ENCODE measurements around the gene FBXL16. TPM values are rescaled to one million over a fixed set of nuclear protein-coding genes. Genes with fewer than 3 reads are reported as not detected.
"Not testable (repeated sequence)": the region's sequence is repeated elsewhere in the genome, so short reads cannot be mapped to it uniquely, and the experiment has no call there.

FBXL16 gene
- total and polyA plus RNA-seq, 5 donors from 2014 or later = 8.5 to 18.6 (median 9.6) TPM

DNA sequence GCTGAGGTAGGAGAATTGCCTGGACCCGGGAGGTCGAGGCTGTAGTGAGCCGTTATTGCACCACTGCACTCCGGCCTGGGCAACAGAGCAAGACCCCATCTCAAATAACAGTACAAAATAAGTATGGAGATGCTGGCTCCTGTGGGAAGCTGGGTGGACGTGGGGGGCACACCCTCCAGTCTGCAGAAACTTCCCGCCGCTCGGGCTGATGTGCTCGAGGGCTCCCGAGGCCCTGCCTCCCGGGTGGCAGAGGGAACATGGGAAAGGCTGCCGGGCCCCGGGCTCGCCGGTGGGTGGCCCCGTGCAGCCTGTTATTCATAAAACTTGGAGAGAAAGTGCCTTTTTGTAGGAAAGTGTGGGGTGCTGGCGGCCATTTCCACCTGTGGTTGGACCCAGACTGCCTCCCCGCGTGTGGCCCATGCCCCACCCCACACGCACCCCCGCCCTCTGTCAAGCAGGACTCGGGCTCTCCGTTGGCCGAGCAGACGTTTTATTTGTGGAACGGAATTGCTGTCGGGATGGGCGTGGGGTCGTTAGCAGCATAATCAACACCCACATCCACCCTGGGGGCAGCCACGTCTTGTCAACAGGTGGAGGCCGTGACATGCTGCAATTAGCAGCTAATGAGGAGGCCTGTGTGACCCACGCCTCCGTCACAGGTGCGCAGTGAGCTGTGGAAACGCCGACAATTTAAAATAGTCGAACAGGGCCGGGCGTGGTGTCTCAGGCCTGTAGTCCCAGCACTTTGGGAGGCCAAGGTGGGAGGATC is 42.6 kb upstream of the FBXL16 start:
- ATAC-seq (ENCODE audit: low read depth in 2 of 2) (no peak), DNase-seq (no peak)
- no peaks in the 10 kb centered on the region for H3K4me1 Mint-ChIP-seq
- H3K27ac Mint-ChIP-seq = no peak overlapping the region
- H3K27me3 Mint-ChIP-seq = no peaks in the 10 kb centered on the region
- no peaks in the 10 kb centered on the region for H3K9me3 ChIP-seq (ENCODE audit: control insufficient read depth in 2 of 2, low read length in 2 of 2)
- H3K27me3 ChIP-seq (ENCODE audit: control insufficient read depth, insufficient read depth, low read length) = no peaks in the 10 kb centered on the region
- H3K4me3 ChIP-seq (ENCODE audit: low read depth, low read length) = no peak overlapping the region
- no peak overlapping the region for H3K4me3 Mint-ChIP-seq
- H3K27ac ChIP-seq (ENCODE audit: insufficient read depth, low read length, poor library complexity, severe bottlenecking) = no peak overlapping the region
- no peaks in the 10 kb centered on the region for H3K36me3 ChIP-seq (ENCODE audit: control insufficient read depth, insufficient read depth, low read length)
- H3K36me3 Mint-ChIP-seq = no peaks in the 10 kb centered on the region
- H3K9me3 Mint-ChIP-seq = peaks cover 0 to 2% (median 0%) of the 10 kb centered on the region in 7 donors
- H3K4me1 ChIP-seq (ENCODE audit: control insufficient read depth, insufficient read depth, low read length, poor library complexity, severe bottlenecking) = no peaks in the 10 kb centered on the region

DNA sequence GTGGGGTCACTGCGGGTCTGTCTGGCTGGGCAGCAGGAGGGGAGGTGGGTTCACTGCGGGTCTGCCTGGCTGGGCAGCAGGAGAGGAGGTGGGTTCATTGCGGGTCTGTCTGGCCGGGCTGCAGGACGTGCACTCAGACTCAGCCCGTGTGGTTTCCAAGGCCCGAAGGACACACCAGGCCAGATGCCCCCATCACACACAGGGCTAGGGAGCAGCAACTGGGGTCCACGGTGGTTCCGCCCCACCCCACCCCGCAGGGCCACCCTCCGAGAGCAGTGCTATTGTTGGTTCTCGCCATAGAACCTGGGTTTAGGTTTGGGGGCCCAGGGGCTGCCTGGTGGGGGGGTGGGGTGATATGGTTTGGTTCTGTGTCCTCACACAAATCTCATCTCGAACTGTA is 41.0 kb upstream of the FBXL16 start:
- no peaks in the 10 kb centered on the region for H3K27me3 Mint-ChIP-seq
- H3K27ac ChIP-seq (ENCODE audit: insufficient read depth, low read length, poor library complexity, severe bottlenecking) = no peak overlapping the region
- H3K4me1 ChIP-seq (ENCODE audit: control insufficient read depth, insufficient read depth, low read length, poor library complexity, severe bottlenecking) = no peaks in the 10 kb centered on the region
- H3K36me3 ChIP-seq (ENCODE audit: control insufficient read depth, insufficient read depth, low read length) = no peaks in the 10 kb centered on the region
- no peaks in the 10 kb centered on the region for H3K9me3 ChIP-seq (ENCODE audit: control insufficient read depth in 2 of 2, low read length in 2 of 2)
- H3K27ac Mint-ChIP-seq = no peak overlapping the region
- no peak overlapping the region for H3K4me3 Mint-ChIP-seq
- H3K4me1 Mint-ChIP-seq = no peaks in the 10 kb centered on the region
- ATAC-seq (ENCODE audit: low read depth in 2 of 2) = no peak
- no peak for DNase-seq
- no peaks in the 10 kb centered on the region for H3K36me3 Mint-ChIP-seq
- no peak overlapping the region for H3K4me3 ChIP-seq (ENCODE audit: low read depth, low read length)
- no peaks in the 10 kb centered on the region for H3K27me3 ChIP-seq (ENCODE audit: control insufficient read depth, insufficient read depth, low read length)
- H3K9me3 Mint-ChIP-seq = peaks cover 0 to 2% (median 0%) of the 10 kb centered on the region in 7 donors

DNA sequence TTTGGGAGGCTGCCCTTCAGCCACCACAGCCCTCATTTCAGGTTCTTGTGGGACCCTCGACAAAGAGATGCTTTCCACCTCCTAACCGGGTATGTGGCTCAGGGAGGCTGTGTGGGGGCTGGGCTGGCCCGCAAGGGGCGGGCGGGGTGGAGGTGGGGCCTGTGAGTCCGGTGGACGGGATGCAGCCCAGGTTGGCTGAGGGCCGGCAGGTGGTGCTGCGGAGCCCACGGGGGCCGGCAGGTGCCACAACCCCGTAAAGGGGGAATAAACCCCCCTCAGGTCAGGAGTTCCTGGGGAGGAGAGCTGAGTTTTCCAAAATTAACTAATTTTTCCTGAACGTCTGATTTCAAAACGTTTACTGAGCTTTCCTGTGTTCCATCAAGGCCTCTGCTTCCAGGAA is 40.1 kb upstream of the FBXL16 start:
- H3K4me3 Mint-ChIP-seq = no peak overlapping the region
- Histone ChIP-seq H3K4me1 (ENCODE audit: control insufficient read depth, insufficient read depth, low read length, poor library complexity, severe bottlenecking) (peaks cover 5% of the 10 kb centered on the region), H3K36me3 (ENCODE audit: control insufficient read depth, insufficient read depth, low read length) (no peaks in the 10 kb centered on the region), H3K4me3 (ENCODE audit: low read depth, low read length) (no peak overlapping the region), H3K27me3 (ENCODE audit: control insufficient read depth, insufficient read depth, low read length) (no peaks in the 10 kb centered on the region), H3K9me3 (ENCODE audit: control insufficient read depth in 2 of 2, low read length in 2 of 2) (no peaks in the 10 kb centered on the region), H3K27ac (ENCODE audit: insufficient read depth, low read length, poor library complexity, severe bottlenecking) (no peak overlapping the region)
- H3K27ac Mint-ChIP-seq = no peak overlapping the region
- DNase-seq = no peak
- H3K27me3 Mint-ChIP-seq = no peaks in the 10 kb centered on the region
- ATAC-seq (ENCODE audit: low read depth in 2 of 2) = no peak
- H3K9me3 Mint-ChIP-seq = peaks cover 0 to 2% (median 0%) of the 10 kb centered on the region in 7 donors
- H3K36me3 Mint-ChIP-seq = no peaks in the 10 kb centered on the region
- H3K4me1 Mint-ChIP-seq = peaks cover 0 to 3% (median 0%) of the 10 kb centered on the region in 4 donors

DNA sequence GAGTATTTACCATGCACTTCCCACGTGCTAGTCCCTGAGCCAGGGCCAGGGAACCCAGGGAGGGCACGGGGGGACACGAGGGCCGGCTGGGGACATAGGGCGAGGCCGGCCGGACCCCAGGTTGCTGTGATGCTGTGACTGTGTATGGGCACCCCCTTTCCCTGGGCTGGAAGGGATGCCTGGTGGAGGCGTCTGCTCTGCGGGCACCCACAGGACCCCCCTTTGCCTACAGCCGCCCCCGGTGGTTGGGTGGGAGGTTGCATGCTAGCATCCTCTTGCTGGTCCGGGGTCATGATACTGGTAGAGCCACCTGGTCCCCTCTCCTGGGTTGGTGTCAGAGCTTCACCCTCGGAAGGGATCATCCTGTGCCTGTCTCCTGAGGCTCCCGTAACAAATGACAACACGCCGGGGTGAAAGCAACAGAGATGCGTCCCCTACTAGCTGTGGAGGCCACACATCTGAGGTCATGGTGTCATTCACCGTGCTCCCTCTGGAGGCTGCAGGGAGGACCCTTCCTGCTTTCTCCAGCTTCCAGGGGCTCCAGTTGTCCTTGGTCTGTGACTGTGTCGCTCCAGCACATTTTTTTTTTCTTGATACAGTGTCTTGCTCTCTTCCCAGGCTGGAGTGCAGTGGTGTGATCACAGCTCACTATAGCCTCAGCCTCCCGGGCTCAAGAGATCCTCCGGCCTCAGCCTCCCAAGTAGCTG is 38.3 kb upstream of the FBXL16 start:
- no peak for ATAC-seq (ENCODE audit: low read depth in 2 of 2)
- H3K4me1 Mint-ChIP-seq = peaks cover 0 to 11% (median 0%) of the 10 kb centered on the region in 4 donors

DNA sequence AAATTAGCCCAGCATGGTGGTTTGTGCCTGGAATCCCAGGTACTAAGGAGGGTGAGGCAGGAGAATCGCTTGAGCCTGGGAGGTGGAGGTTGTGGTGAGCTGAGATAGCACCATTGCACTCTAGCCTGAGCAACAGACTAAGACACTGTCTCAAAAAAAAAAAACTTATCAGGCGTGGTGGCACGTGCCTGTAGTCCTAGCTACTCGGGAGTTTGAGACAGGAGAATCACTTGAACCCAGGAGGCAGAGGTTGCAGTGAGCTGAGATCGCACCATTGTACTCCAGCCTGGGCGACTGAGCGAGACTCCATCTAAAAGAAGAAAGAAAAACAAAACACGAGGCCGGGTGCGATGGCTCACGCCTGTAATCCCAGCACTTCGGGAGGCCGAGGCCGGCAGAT is 37.3 kb upstream of the FBXL16 start:
- not testable (repeated sequence) for H3K27ac ChIP-seq (ENCODE audit: insufficient read depth, low read length, poor library complexity, severe bottlenecking); ATAC-seq (ENCODE audit: low read depth in 2 of 2); H3K9me3 ChIP-seq (ENCODE audit: control insufficient read depth in 2 of 2, low read length in 2 of 2); H3K36me3 Mint-ChIP-seq; H3K4me3 ChIP-seq (ENCODE audit: low read depth, low read length); H3K27ac Mint-ChIP-seq; H3K27me3 Mint-ChIP-seq; H3K36me3 ChIP-seq (ENCODE audit: control insufficient read depth, insufficient read depth, low read length); DNase-seq; H3K27me3 ChIP-seq (ENCODE audit: control insufficient read depth, insufficient read depth, low read length); H3K9me3 Mint-ChIP-seq
- peaks cover 0 to 13% (median 0%) of the 10 kb centered on the region in 4 donors for H3K4me1 Mint-ChIP-seq
- peak overlapping the region in 1 of 4 donors; percentile 61 for H3K4me3 Mint-ChIP-seq
- H3K4me1 ChIP-seq (ENCODE audit: control insufficient read depth, insufficient read depth, low read length, poor library complexity, severe bottlenecking) = peaks cover 16% of the 10 kb centered on the region

More for the DNA sequence above, 38.3 kb upstream of the FBXL16 start:
- Mint-ChIP-seq H3K4me3 (no peak overlapping the region), H3K36me3 (no peaks in the 10 kb centered on the region), H3K27me3 (no peaks in the 10 kb centered on the region), H3K27ac (no peak overlapping the region), H3K9me3 (peaks cover 0 to 2% (median 0%) of the 10 kb centered on the region in 7 donors)
- H3K27ac ChIP-seq (ENCODE audit: insufficient read depth, low read length, poor library complexity, severe bottlenecking) = no peak overlapping the region
- H3K4me3 ChIP-seq (ENCODE audit: low read depth, low read length) = no peak overlapping the region
- no peaks in the 10 kb centered on the region for H3K9me3 ChIP-seq (ENCODE audit: control insufficient read depth in 2 of 2, low read length in 2 of 2)
- no peak for DNase-seq
- no peaks in the 10 kb centered on the region for H3K36me3 ChIP-seq (ENCODE audit: control insufficient read depth, insufficient read depth, low read length)
- peaks cover 16% of the 10 kb centered on the region for H3K4me1 ChIP-seq (ENCODE audit: control insufficient read depth, insufficient read depth, low read length, poor library complexity, severe bottlenecking)
- no peaks in the 10 kb centered on the region for H3K27me3 ChIP-seq (ENCODE audit: control insufficient read depth, insufficient read depth, low read length)

DNA sequence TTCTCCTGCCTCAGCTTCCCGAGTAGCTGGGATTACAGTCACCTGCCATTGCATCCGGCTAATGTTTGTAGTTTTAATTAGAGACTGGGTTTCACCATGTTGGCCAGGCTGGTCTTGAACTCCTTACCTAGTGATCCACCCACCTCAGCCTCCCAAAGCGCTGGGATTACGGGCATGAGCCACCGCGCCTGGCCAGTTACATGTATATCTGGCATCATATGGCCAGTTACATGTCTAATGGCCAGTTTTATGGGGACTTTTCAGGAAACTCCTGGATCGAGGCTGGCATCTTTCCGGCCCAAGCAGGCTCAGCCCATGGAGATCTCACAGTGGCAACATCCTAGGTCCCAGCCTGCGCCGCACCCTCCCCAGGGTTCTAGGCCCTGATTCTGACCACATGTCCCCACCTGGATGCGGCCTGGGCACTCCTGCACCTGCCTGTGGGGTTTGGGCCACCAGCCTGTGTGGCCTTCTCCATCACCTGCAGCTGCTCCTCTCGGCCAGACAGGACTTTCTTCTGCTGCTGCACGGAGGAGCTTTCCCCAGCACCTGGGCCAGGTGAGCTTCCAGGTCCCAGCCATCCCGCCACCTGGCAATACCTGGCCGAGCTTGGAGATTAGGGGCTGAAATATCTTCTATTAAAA is 36.5 kb upstream of the FBXL16 start:
- peaks cover 16% of the 10 kb centered on the region for H3K4me1 ChIP-seq (ENCODE audit: control insufficient read depth, insufficient read depth, low read length, poor library complexity, severe bottlenecking)
- peaks cover 6% of the 10 kb centered on the region for H3K36me3 ChIP-seq (ENCODE audit: control insufficient read depth, insufficient read depth, low read length)
- Mint-ChIP-seq H3K4me1 (peaks cover 0 to 17% (median 0%) of the 10 kb centered on the region in 4 donors), H3K27ac (peak overlapping the region in 1 of 3 donors; percentile 43), H3K36me3 (no peaks in the 10 kb centered on the region), H3K27me3 (no peaks in the 10 kb centered on the region), H3K9me3 (peaks cover 0 to 2% (median 0%) of the 10 kb centered on the region in 7 donors), H3K4me3 (peak overlapping the region; percentile 72 to 84 (median 80))
- no peak overlapping the region for H3K27ac ChIP-seq (ENCODE audit: insufficient read depth, low read length, poor library complexity, severe bottlenecking)
- no peaks in the 10 kb centered on the region for H3K27me3 ChIP-seq (ENCODE audit: control insufficient read depth, insufficient read depth, low read length)
- DNase-seq = no peak
- H3K9me3 ChIP-seq (ENCODE audit: control insufficient read depth in 2 of 2, low read length in 2 of 2) = no peaks in the 10 kb centered on the region
- no peak for ATAC-seq (ENCODE audit: low read depth in 2 of 2)
- H3K4me3 ChIP-seq (ENCODE audit: low read depth, low read length) = no peak overlapping the region

DNA sequence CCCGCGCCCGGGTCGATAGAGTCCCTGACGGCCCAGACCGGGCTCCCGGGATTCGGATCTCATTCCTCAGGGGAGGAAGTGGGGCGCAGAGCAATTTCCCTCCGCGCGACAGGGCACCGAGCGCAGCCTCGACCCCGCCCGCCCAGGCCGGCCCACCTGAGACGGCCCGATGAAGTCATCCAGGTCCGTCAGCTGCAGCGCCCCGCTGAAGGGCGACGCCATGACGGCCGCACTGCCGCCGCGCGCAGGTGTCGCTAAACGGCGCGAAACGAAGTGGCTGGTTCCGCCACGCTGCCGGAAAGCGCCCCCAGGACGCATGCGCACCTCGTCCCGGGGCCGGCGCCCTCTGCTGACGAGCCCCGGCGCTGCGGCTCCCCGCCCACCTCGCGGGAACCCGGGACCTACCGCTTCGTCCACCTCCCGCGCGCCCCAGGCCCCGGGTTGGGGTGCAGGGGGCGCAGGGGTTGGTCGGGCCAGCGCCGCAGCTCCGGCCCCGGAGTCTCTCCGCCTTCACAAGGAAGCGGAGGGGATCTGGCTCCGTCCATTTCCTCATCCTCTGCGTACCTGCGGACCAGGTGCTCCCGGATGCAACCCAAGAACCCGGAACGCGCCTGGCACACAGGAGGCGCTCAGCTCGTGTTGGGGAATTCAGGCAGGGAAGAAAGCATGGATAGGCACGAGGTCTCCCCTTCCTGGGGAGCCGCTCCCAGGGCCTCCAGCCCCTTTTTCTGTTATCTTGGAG is 35.3 kb upstream of the FBXL16 start, which contains the start of gene CIAO3:
Gene CIAO3, minus strand, starts transcription at position 234 of the 742 bp plus-strand sequence. Its CDS starts 12 bp downstream, at position 222.
- no peaks in the 10 kb centered on the region for H3K9me3 ChIP-seq (ENCODE audit: control insufficient read depth in 2 of 2, low read length in 2 of 2)
- peaks cover 0 to 2% (median 0%) of the 10 kb centered on the region in 7 donors for H3K9me3 Mint-ChIP-seq
- DNase-seq (peak; percentile 85 to 91 (median 91)), ATAC-seq (ENCODE audit: low read depth in 2 of 2) (peak; percentile 87)
- H3K27ac Mint-ChIP-seq = peak within 1 kb of the TSS in 2 of 3 donors; percentile 43 to 67
- peak within 1 kb of the TSS; percentile 77 for H3K27ac ChIP-seq (ENCODE audit: insufficient read depth, low read length, poor library complexity, severe bottlenecking)
- H3K36me3 ChIP-seq (ENCODE audit: control insufficient read depth, insufficient read depth, low read length) = peaks cover 7% of the 10 kb centered on the region
- peaks cover 4% of the 10 kb centered on the region for H3K36me3 Mint-ChIP-seq
- H3K4me1 ChIP-seq (ENCODE audit: control insufficient read depth, insufficient read depth, low read length, poor library complexity, severe bottlenecking) = peaks cover 16% of the 10 kb centered on the region
- H3K4me3 ChIP-seq (ENCODE audit: low read depth, low read length) = peak within 1 kb of the TSS; percentile 53
- H3K4me3 Mint-ChIP-seq = peak within 1 kb of the TSS; percentile 80 to 92 (median 84)
- H3K27me3 Mint-ChIP-seq = no peaks in the 10 kb centered on the region
- no peaks in the 10 kb centered on the region for H3K27me3 ChIP-seq (ENCODE audit: control insufficient read depth, insufficient read depth, low read length)
- H3K4me1 Mint-ChIP-seq = peaks cover 0 to 19% (median 0%) of the 10 kb centered on the region in 4 donors

Data from CD4-positive, CD25-positive, alpha-beta regulatory T cell (primary cell).